HepG2 (cell line): ENCODE results near the gene ARIH1. TPM values are rescaled to one million over a fixed set of nuclear protein-coding genes. Genes with fewer than 3 reads are reported as not detected.
"Not testable (repeated sequence)": the region's sequence is repeated elsewhere in the genome, so short reads cannot be mapped to it uniquely, and the experiment has no call there.

Experiments
- ATAC-seq: fragments of 200-7000 bp; cut with Tn5 transposase; 3 replicates; pipeline ENCODE4 v1.9.1; 2020; ENCODE audit warnings: mild to moderate bottlenecking, moderate library complexity
- BruUV-seq: library from RNA; stranded (reverse); fragments of 400-500 nt; replicated peaks from 2 replicates; lab custom pipeline; 2021; lab: Mats Ljungman, UMichigan
- CTCF ChIA-PET: fragments of 300-600 bp; formaldehyde crosslinking; extraction: SDS; loops from one replicate; lab custom pipeline; 2021; ENCODE audit warnings: low total read pairs, inconsistent platforms, low intra/inter-chr PET ratio; lab: Yijun Ruan, JAX
- POLR2A ChIA-PET: fragments of 350-600 bp; sonication (Branson Sonifier 250); formaldehyde crosslinking; loops from one replicate; lab custom pipeline; 2020; ENCODE audit warnings: antibody characterized with exemption, inconsistent platforms; lab: Yijun Ruan, JAX
- DNase-seq: peaks from one replicate; pipeline ENCODE4 v3.0.0-alpha.2; 2015; ENCODE audit warnings: low spot score
- FAIRE-seq: peaks from 3 replicates; lab custom pipeline; 2011; peaks lifted over from hg19 to GRCh38; lab: Jason Lieb, UNC
- H2AFZ ChIP-seq: one replicate; pipeline ENCODE4 v1.6.1; 2011; ENCODE audit warnings: low read length, inconsistent platforms
- H3K27ac ChIP-seq: fragments of 300-600 bp; 3 replicates; pipeline ENCODE4 v1.8.0; 2011; ENCODE audit warnings: mixed run types, mild to moderate bottlenecking, mixed read lengths, low read length, inconsistent platforms; ENCODE audit not compliant: insufficient read depth; ENCODE audit errors: extremely low read length
- H3K27me3 ChIP-seq, 2 experiments: fragments of 200-600 bp in 1 of 2; 2 replicates in 1 of 2; 3 replicates in 1 of 2; pipeline versions ENCODE4 v1.6.0 to v1.8.0; 2011; ENCODE audit warnings: low read length in 2 of 2, mild to moderate bottlenecking in 2 of 2, moderate library complexity in 2 of 2, inconsistent platforms in 1 of 2; ENCODE audit not compliant: insufficient read depth in 2 of 2, control insufficient read depth in 1 of 2
- H3K36me3 ChIP-seq, 2 experiments: fragments of 200-600 bp in 1 of 2; replicated peaks in 1 of 2; 2 replicates in 1 of 2; 3 replicates in 1 of 2; pipeline versions ENCODE4 v1.5.1 to v1.8.0; 2011; ENCODE audit warnings: low read length in 2 of 2, inconsistent platforms in 1 of 2; ENCODE audit not compliant: insufficient read depth in 2 of 2, control insufficient read depth in 1 of 2
- H3K4me1 ChIP-seq: 2 replicates; pipeline ENCODE4 v1.5.1; 2012; ENCODE audit warnings: low read length, inconsistent platforms; ENCODE audit not compliant: insufficient read depth
- H3K4me2 ChIP-seq: 2 replicates; pipeline ENCODE4 v1.6.0; 2011; ENCODE audit warnings: low read depth, low read length, inconsistent platforms
- H3K4me3 ChIP-seq, 3 experiments: fragments of 200-600 bp in 1 of 3; sonication (generic), shearing (Covaris generic) in 1 of 3; replicated peaks in 1 of 3; 2 replicates each; pipeline ENCODE4 v1.5.1; 2011 to 2016; ENCODE audit warnings: low read length in 3 of 3, inconsistent platforms in 2 of 3, low read depth in 2 of 3, mild to moderate bottlenecking in 2 of 3, control low read depth in 1 of 3, mixed read lengths in 1 of 3; ENCODE audit not compliant: insufficient read depth in 1 of 3
- H3K79me2 ChIP-seq: one replicate; pipeline ENCODE4 v1.6.1; 2011; ENCODE audit warnings: low read length, inconsistent platforms; ENCODE audit not compliant: insufficient read depth
- H3K9ac ChIP-seq: 2 replicates; pipeline ENCODE4 v1.6.0; 2011; ENCODE audit warnings: mild to moderate bottlenecking, low read depth, low read length, inconsistent platforms; ENCODE audit not compliant: insufficient read depth
- H3K9me3 ChIP-seq: 2 replicates; pipeline ENCODE4 v1.5.1; 2012; ENCODE audit warnings: mild to moderate bottlenecking, low read length
- H4K20me1 ChIP-seq: 2 replicates; pipeline ENCODE4 v1.6.0; 2011; ENCODE audit warnings: inconsistent platforms, mild to moderate bottlenecking, low read length, moderate library complexity; ENCODE audit not compliant: insufficient read depth
- WGBS: methylation state at CpG from one replicate; pipeline ENCODE4 v1.1.6; 2017; ENCODE audit warnings: low lambda C conversion rate; 5-methylcytosine and 5-hydroxymethylcytosine counted together
- in situ Hi-C: cut with HindIII; loops from 2 replicates; pipeline ENCODE4 v1.10.0; 2017; ENCODE audit warnings: low pct_unique_long_range_greater_than_20kb; ENCODE audit not compliant: extremely low pct_ligation_motif_present
- intact Hi-C: fragments of 100-400 bp; cut with micrococcal nuclease; formaldehyde crosslinking; loops from one replicate; pipeline ENCODE4 v1.10.0; 2022; ENCODE audit not compliant: unreplicated experiment
- microRNA counts: library from miRNA; unstranded; fragments of <30 nt; microRNA quantifications from one replicate; lab custom pipeline; 2015
- polyA plus RNA-seq, 8 experiments: library from polyadenylated mRNA; depleted of rRNA in 3 of 8; stranded (reverse) in 7 of 8; unstranded in 1 of 8; fragments of >200 nt; fragmentation: Illumina TruSeq in 4 of 8; extraction: Trizol in 4 of 8; gene quantifications; 2 replicates each; pipeline versions ENCODE4 v1.2.1 to v1.2.3, GENCODE V29; 2011 to 2016; ENCODE audit warnings: low read depth in 4 of 8, missing spikeins in 1 of 8, mixed read lengths in 1 of 8; ENCODE audit not compliant: insufficient read depth in 1 of 8
- total RNA-seq, 5 experiments: library from RNA; depleted of rRNA; stranded (reverse); fragments of >200 nt; fragmentation: Illumina TruSeq; extraction: Trizol; gene quantifications; 2 replicates each; pipeline ENCODE4 v1.2.3, GENCODE V29; 2016; ENCODE audit warnings: low read depth in 1 of 5

Gene ARIH1
- total and polyA plus RNA-seq, 2 of the 13 experiments (the other 11 are each of a cell fraction or from before 2014, with no cell fraction given), result 38.8 to 59.8 TPM

- in situ Hi-C loops, result not testable (repeated sequence)
Observed at GRCh38 chr15:72642271-72642670, 168.1 kb downstream of the ARIH1 start.

GRCh38 chr15:72648631-72649253 lies 174.6 kb downstream of the ARIH1 start:
- H3K9me3 ChIP-seq, H3K79me2 ChIP-seq, H3K4me2 ChIP-seq, H3K27me3 ChIP-seq, H3K4me1 ChIP-seq, POLR2A ChIA-PET, DNase-seq, in situ Hi-C loops, intact Hi-C loops, ATAC-seq, H3K36me3 ChIP-seq, BruUV-seq, H3K4me3 ChIP-seq, CTCF ChIA-PET, H3K9ac ChIP-seq, H3K27ac ChIP-seq, H4K20me1 ChIP-seq, H2AFZ ChIP-seq, FAIRE-seq: not testable (repeated sequence)
- 55% methylated on average over 3 of the region's 10 CpGs for WGBS

More at GRCh38 chr15:72642271-72642670, 168.1 kb downstream of the ARIH1 start:
- H3K36me3 ChIP-seq, CTCF ChIA-PET, intact Hi-C loops, H3K4me3 ChIP-seq, FAIRE-seq, BruUV-seq, H2AFZ ChIP-seq, DNase-seq, POLR2A ChIA-PET, ATAC-seq, H4K20me1 ChIP-seq, H3K9me3 ChIP-seq, H3K27me3 ChIP-seq, H3K4me1 ChIP-seq, H3K9ac ChIP-seq, H3K79me2 ChIP-seq, H3K4me2 ChIP-seq, H3K27ac ChIP-seq: not testable (repeated sequence)
- no CpG with 5 or more reads among the region's 2 CpGs for WGBS

MicroRNAs encoded within 50 kb of the gene (microRNA counts, 767-probe panel; counts per million panel counts)
- not detected for microRNA hsa-miR-630 (lab: Ali Mortazavi, UCI)

Other genes with a start within 250 kb of the ARIH1 start
- gene PKM, start 243.1 kb upstream of the ARIH1 start, total RNA-seq (2016; rRNA removed; fragmentation: Illumina TruSeq; extraction: Trizol), result 488 and 574 TPM in 2 replicates
- 766 and 780 TPM in 2 replicates for gene PKM, start 243.1 kb upstream of the ARIH1 start, polyA plus RNA-seq (2011; rRNA removed)
- gene PARP6, start 201.8 kb upstream of the ARIH1 start, total RNA-seq (2016; rRNA removed; fragmentation: Illumina TruSeq; extraction: Trizol), result 0.22 TPM in 1 of 2 replicates, not detected in the other
- 0.87 and 1.3 TPM in 2 replicates for gene PARP6, start 201.8 kb upstream of the ARIH1 start, polyA plus RNA-seq (2011; rRNA removed)
- gene CELF6, start 154.2 kb upstream of the ARIH1 start, total RNA-seq (2016; rRNA removed; fragmentation: Illumina TruSeq; extraction: Trizol), result 0.10 and 0.49 TPM in 2 replicates
- gene CELF6, start 154.2 kb upstream of the ARIH1 start, polyA plus RNA-seq (2011; rRNA removed), result 0.94 and 1.3 TPM in 2 replicates
- gene HEXA, start 98.3 kb upstream of the ARIH1 start, total RNA-seq (2016; rRNA removed; fragmentation: Illumina TruSeq; extraction: Trizol), result 47.4 and 106 TPM in 2 replicates
- 215 and 219 TPM in 2 replicates for gene HEXA, start 98.3 kb upstream of the ARIH1 start, polyA plus RNA-seq (2011; rRNA removed)
- gene TMEM202, start 76.0 kb upstream of the ARIH1 start, total RNA-seq (2016; rRNA removed; fragmentation: Illumina TruSeq; extraction: Trizol), result not detected in 2 replicates
- not detected in 2 replicates for gene TMEM202, start 76.0 kb upstream of the ARIH1 start, polyA plus RNA-seq (2011; rRNA removed)
- not detected in 2 replicates for gene GOLGA6B, start 180.4 kb downstream of the ARIH1 start, total RNA-seq (2016; rRNA removed; fragmentation: Illumina TruSeq; extraction: Trizol)
- gene GOLGA6B, start 180.4 kb downstream of the ARIH1 start, polyA plus RNA-seq (2011; rRNA removed), result 0.04 TPM in 1 of 2 replicates, not detected in the other
- not detected in 2 replicates for gene HIGD2B, start 211.9 kb downstream of the ARIH1 start, total RNA-seq (2016; rRNA removed; fragmentation: Illumina TruSeq; extraction: Trizol)
- gene HIGD2B, start 211.9 kb downstream of the ARIH1 start, polyA plus RNA-seq (2011; rRNA removed), result not detected in 2 replicates
- gene BBS4, start 211.9 kb downstream of the ARIH1 start, total RNA-seq (2016; rRNA removed; fragmentation: Illumina TruSeq; extraction: Trizol), result 16.0 and 17.4 TPM in 2 replicates
- 16.2 and 21.3 TPM in 2 replicates for gene BBS4, start 211.9 kb downstream of the ARIH1 start, polyA plus RNA-seq (2011; rRNA removed)